HUES6 (cell line): Measurements from ENCODE around the gene NKRF.

Experiments used
- H3K27ac ChIP-seq: 2 replicates; pipeline ENCODE4 v1.7.0; 2013; ENCODE audit warnings: low read depth, mild to moderate bottlenecking, low read length, inconsistent platforms
- H3K27me3 ChIP-seq: 2 replicates; pipeline ENCODE4 v1.6.1; 2013; ENCODE audit warnings: low read length; ENCODE audit not compliant: control insufficient read depth, insufficient read depth
- H3K36me3 ChIP-seq: 2 replicates; pipeline ENCODE4 v1.6.1; 2013; ENCODE audit warnings: low read length; ENCODE audit not compliant: control insufficient read depth, insufficient read depth
- H3K4me1 ChIP-seq: 2 replicates; pipeline ENCODE4 v1.6.1; 2013; ENCODE audit warnings: low read length; ENCODE audit not compliant: control insufficient read depth, insufficient read depth
- H3K4me3 ChIP-seq: 2 replicates; pipeline ENCODE4 v1.5.1; 2013; ENCODE audit warnings: low read depth, low read length
- H3K9ac ChIP-seq: one replicate; pipeline ENCODE4 v1.6.1; 2013; ENCODE audit warnings: mild to moderate bottlenecking, low read length
- H3K9me3 ChIP-seq: 2 replicates; pipeline ENCODE4 v1.6.1; 2013; ENCODE audit warnings: low read depth, low read length; ENCODE audit not compliant: control insufficient read depth, insufficient read depth

Gene NKRF

GRCh38 chrX:119606280-119607017 is at the start of gene NKRF:
Gene NKRF, minus strand, starts transcription at chrX:119606424.
- Histone ChIP-seq H3K4me1 (peaks cover 8% of the 10 kb centered on the region; the same call in 1 of the 2 replicates), H3K9me3 (peaks cover 3% of the 10 kb centered on the region; the same call in 1 of the 2 replicates), H3K27me3 (peaks cover 12% of the 10 kb centered on the region), H3K27ac (peak within 1 kb of the TSS; percentile 80; the same call in 1 of the 2 replicates), H3K4me3 (peak within 1 kb of the TSS; percentile 97), H3K36me3 (peaks cover 3% of the 10 kb centered on the region; the same call in 1 of the 2 replicates), H3K9ac (peak within 1 kb of the TSS; percentile 98)

- peaks cover 2% of the 10 kb centered on the region; the same call in 1 of the 2 replicates for H3K9me3 ChIP-seq
- peaks cover 16% of the 10 kb centered on the region; the same call in 1 of the 2 replicates for H3K4me1 ChIP-seq
- no peak overlapping the region for H3K4me3 ChIP-seq
- no peak overlapping the region for H3K9ac ChIP-seq
- peaks cover 30% of the 10 kb centered on the region for H3K36me3 ChIP-seq
- H3K27me3 ChIP-seq: no peaks in the 10 kb centered on the region
- no peak overlapping the region; the same call in 1 of the 2 replicates for H3K27ac ChIP-seq
Observed at GRCh38 chrX:119655125-119655524, 48.9 kb upstream of the NKRF start.

GRCh38 chrX:119654112-119654531 is 47.9 kb upstream of the NKRF start:
- H3K36me3 ChIP-seq: peaks cover 32% of the 10 kb centered on the region
- H3K9me3 ChIP-seq: peaks cover 2% of the 10 kb centered on the region; the same call in 1 of the 2 replicates
- H3K27me3 ChIP-seq: no peaks in the 10 kb centered on the region
- H3K9ac ChIP-seq: peak overlapping the region; percentile 3
- no peak overlapping the region for H3K4me3 ChIP-seq
- no peak overlapping the region for H3K27ac ChIP-seq
- peaks cover 16% of the 10 kb centered on the region; the same call in 1 of the 2 replicates for H3K4me1 ChIP-seq

GRCh38 chrX:119648421-119648775 is 42.2 kb upstream of the NKRF start:
- Histone ChIP-seq H3K9me3 (peaks cover 2% of the 10 kb centered on the region; the same call in 1 of the 2 replicates), H3K9ac (no peak overlapping the region), H3K4me1 (no peaks in the 10 kb centered on the region), H3K36me3 (peaks cover 46% of the 10 kb centered on the region), H3K4me3 (no peak overlapping the region), H3K27ac (no peak overlapping the region), H3K27me3 (no peaks in the 10 kb centered on the region)

GRCh38 chrX:119647552-119648420 is 41.6 kb upstream of the NKRF start:
- no peaks in the 10 kb centered on the region for H3K27me3 ChIP-seq
- peaks cover 2% of the 10 kb centered on the region; the same call in 1 of the 2 replicates for H3K9me3 ChIP-seq
- H3K9ac ChIP-seq: no peak overlapping the region

GRCh38 chrX:119647089-119647488 is 40.9 kb upstream of the NKRF start:
- no peaks in the 10 kb centered on the region for H3K27me3 ChIP-seq
- peaks cover under 1% of the 10 kb centered on the region; the same call in 1 of the 2 replicates for H3K9me3 ChIP-seq
- H3K27ac ChIP-seq: no peak overlapping the region
- H3K36me3 ChIP-seq: peaks cover 36% of the 10 kb centered on the region
- no peaks in the 10 kb centered on the region for H3K4me1 ChIP-seq
- H3K4me3 ChIP-seq: no peak overlapping the region
- no peak overlapping the region for H3K9ac ChIP-seq

More at GRCh38 chrX:119647552-119648420, 41.6 kb upstream of the NKRF start:
- H3K27ac ChIP-seq: no peak overlapping the region
- no peak overlapping the region for H3K4me3 ChIP-seq
- peaks cover 42% of the 10 kb centered on the region for H3K36me3 ChIP-seq
- no peaks in the 10 kb centered on the region for H3K4me1 ChIP-seq

- no peak overlapping the region for H3K9ac ChIP-seq
- H3K4me3 ChIP-seq: no peak overlapping the region
- no peak overlapping the region for H3K27ac ChIP-seq
- H3K36me3 ChIP-seq: peaks cover 35% of the 10 kb centered on the region
- no peaks in the 10 kb centered on the region for H3K4me1 ChIP-seq
- no peaks in the 10 kb centered on the region; the same call in 1 of the 2 replicates for H3K9me3 ChIP-seq
- no peaks in the 10 kb centered on the region for H3K27me3 ChIP-seq
Observed at GRCh38 chrX:119646515-119646914, 40.3 kb upstream of the NKRF start.

GRCh38 chrX:119643696-119644095 is 37.5 kb upstream of the NKRF start:
- Histone ChIP-seq H3K9ac (no peak overlapping the region), H3K4me1 (no peaks in the 10 kb centered on the region), H3K27ac (no peak overlapping the region), H3K27me3 (no peaks in the 10 kb centered on the region), H3K4me3 (no peak overlapping the region), H3K36me3 (peaks cover 32% of the 10 kb centered on the region), H3K9me3 (peaks cover 3% of the 10 kb centered on the region; the same call in 1 of the 2 replicates)

GRCh38 chrX:119640731-119641170 is 34.5 kb upstream of the NKRF start:
- H3K9ac ChIP-seq: no peak overlapping the region
- no peaks in the 10 kb centered on the region for H3K27me3 ChIP-seq
- H3K36me3 ChIP-seq: peaks cover 42% of the 10 kb centered on the region
- H3K9me3 ChIP-seq: peaks cover 3% of the 10 kb centered on the region; the same call in 1 of the 2 replicates
- no peak overlapping the region for H3K4me3 ChIP-seq
- no peak overlapping the region for H3K27ac ChIP-seq
- H3K4me1 ChIP-seq: no peaks in the 10 kb centered on the region

GRCh38 chrX:119638725-119639471 is 32.7 kb upstream of the NKRF start:
- H3K4me1 ChIP-seq: no peaks in the 10 kb centered on the region
- no peak overlapping the region for H3K9ac ChIP-seq
- no peak overlapping the region for H3K4me3 ChIP-seq
- no peaks in the 10 kb centered on the region for H3K27me3 ChIP-seq
- H3K36me3 ChIP-seq: peaks cover 46% of the 10 kb centered on the region
- H3K9me3 ChIP-seq: peaks cover 5% of the 10 kb centered on the region; the same call in 1 of the 2 replicates
- no peak overlapping the region for H3K27ac ChIP-seq
